Right cardiac atrium (tissue), 5 donors: Measurements from ENCODE around the gene NTRK2. TPM values are rescaled to one million over a fixed set of nuclear protein-coding genes. Genes with fewer than 3 reads are reported as not detected.

Experiments
- ATAC-seq, 2 donors: fragments of 200-7000 bp; cut with Tn5 transposase; one replicate each; pipeline versions ENCODE4 v1.8.0 to v1.9.1; 2020; ENCODE audit warnings: moderate library complexity in 2 of 2, mild to moderate bottlenecking in 1 of 2
- DNase-seq, 3 donors: peaks; one replicate each; pipeline ENCODE4 v3.0.0-alpha.2; 2020
- H3K27ac ChIP-seq: one replicate; pipeline ENCODE4 v1.5.1; 2013; ENCODE audit warnings: mild to moderate bottlenecking, low read length, control low read depth, moderate library complexity
- H3K27me3 ChIP-seq: one replicate; pipeline ENCODE4 v1.6.1; 2013; ENCODE audit not compliant: control insufficient read depth, insufficient read depth
- H3K4me1 ChIP-seq: one replicate; pipeline ENCODE4 v1.6.1; 2013; ENCODE audit warnings: low read length; ENCODE audit not compliant: control insufficient read depth, insufficient read depth
- H3K4me3 ChIP-seq: one replicate; pipeline ENCODE4 v1.5.1; 2013; ENCODE audit warnings: low read length, control low read depth
- H3K9me3 ChIP-seq: one replicate; pipeline ENCODE4 v1.6.1; 2013; ENCODE audit warnings: low read length; ENCODE audit not compliant: control insufficient read depth
- WGBS: extraction: QIAGEN DNeasy Blood & Tissue Kit; methylation state at CpG from one replicate; pipeline ENCODE4 v1.1.7; 2013; 5-methylcytosine and 5-hydroxymethylcytosine counted together
- intact Hi-C, 4 donors: fragments of 100-400 bp; cut with DNase I; formaldehyde crosslinking; loops; one replicate each; pipeline versions ENCODE4 v1.11.0 to v1.14.0; 2022 to 2023
- polyA plus RNA-seq: library from polyadenylated mRNA; stranded (reverse); fragments of 200-250 nt; gene quantifications from one replicate; pipeline ENCODE4 v1.2.3, GENCODE V29; 2013
- total RNA-seq, 4 donors: library from RNA; stranded (reverse); fragmentation: NEBNext Ultra II Directional; extraction: Animal tissue kit (Norgen Biotek cat#: 25700); gene quantifications; one replicate each; pipeline ENCODE4 v1.2.1, GENCODE V29; 2021
- donor health status: healthy with polysubstance abuse.
- donor health status: DM: no; HTN: yes; CAD: no.
- donor health status: DM: no; HTN: no; CAD: no.
- donor health status: DM: no; HTN: yes; CAD: no; lungs with severe emphysema.
- donor health status: DM: yes; HTN: yes; CAD: no.

The NTRK2 gene
- total and polyA plus RNA-seq, 5 donors = 9.6 to 55.3 (median 34.7) TPM

- ATAC-seq = no peak
- no peak overlapping the region for H3K27ac ChIP-seq
- intact Hi-C loops = no loop called here
These were observed 352.2 kb downstream of the NTRK2 start for GRCh38 chr9:85021686-85022085.

GRCh38 chr9:85024374-85024773, 354.8 kb downstream of the NTRK2 start:
- peak in 1 of 2 donors; percentile 74 for ATAC-seq
- no peaks in the 10 kb centered on the region for H3K9me3 ChIP-seq
- 9% methylated on average over 3 of the region's 3 CpGs for WGBS

More at GRCh38 chr9:85021686-85022085, 352.2 kb downstream of the NTRK2 start:
- H3K4me1 ChIP-seq = no peaks in the 10 kb centered on the region
- H3K9me3 ChIP-seq = no peaks in the 10 kb centered on the region
- WGBS = 81% methylated on average over 4 of the region's 4 CpGs
- no peak for DNase-seq
- no peaks in the 10 kb centered on the region for H3K27me3 ChIP-seq
- no peak overlapping the region for H3K4me3 ChIP-seq

GRCh38 chr9:85025638-85026037, 356.1 kb downstream of the NTRK2 start:
- 40% methylated on average over 1 of the region's 1 CpG for WGBS
- Histone ChIP-seq H3K27ac (no peak overlapping the region), H3K4me1 (no peaks in the 10 kb centered on the region), H3K9me3 (no peaks in the 10 kb centered on the region), H3K4me3 (no peak overlapping the region), H3K27me3 (no peaks in the 10 kb centered on the region)
- no peak for ATAC-seq
- intact Hi-C loops = no loop called here
- no peak for DNase-seq

More at GRCh38 chr9:85024374-85024773, 354.8 kb downstream of the NTRK2 start:
- H3K4me3 ChIP-seq = no peak overlapping the region
- H3K27me3 ChIP-seq = no peaks in the 10 kb centered on the region
- intact Hi-C loops = no loop called here
- no peak for DNase-seq
- H3K27ac ChIP-seq = no peak overlapping the region
- H3K4me1 ChIP-seq = no peaks in the 10 kb centered on the region

GRCh38 chr9:85027870-85028269, 358.3 kb downstream of the NTRK2 start:
- intact Hi-C loops = no loop called here
- ATAC-seq (no peak), DNase-seq (no peak)
- no peak overlapping the region for H3K27ac ChIP-seq
- H3K4me3 ChIP-seq = no peak overlapping the region
- WGBS = 66% methylated on average over 3 of the region's 3 CpGs
- no peaks in the 10 kb centered on the region for H3K27me3 ChIP-seq
- no peaks in the 10 kb centered on the region for H3K4me1 ChIP-seq
- no peaks in the 10 kb centered on the region for H3K9me3 ChIP-seq

GRCh38 chr9:85030316-85030715, 360.8 kb downstream of the NTRK2 start:
- intact Hi-C loops = no loop called here
- Histone ChIP-seq H3K27ac (no peak overlapping the region), H3K4me1 (no peaks in the 10 kb centered on the region), H3K27me3 (no peaks in the 10 kb centered on the region), H3K4me3 (no peak overlapping the region), H3K9me3 (no peaks in the 10 kb centered on the region)
- ATAC-seq (no peak), DNase-seq (no peak)
- WGBS = 56% methylated on average over 1 of the region's 1 CpG

GRCh38 chr9:85036496-85036895, 367.0 kb downstream of the NTRK2 start:
- no peaks in the 10 kb centered on the region for H3K9me3 ChIP-seq
- no peak overlapping the region for H3K4me3 ChIP-seq
- intact Hi-C loops = no loop called here
- no peak for DNase-seq
- no peak for ATAC-seq
- H3K27ac ChIP-seq = no peak overlapping the region
- no peaks in the 10 kb centered on the region for H3K4me1 ChIP-seq
- 77% methylated on average over 2 of the region's 2 CpGs for WGBS
- no peaks in the 10 kb centered on the region for H3K27me3 ChIP-seq

- Histone ChIP-seq H3K27me3 (no peaks in the 10 kb centered on the region), H3K4me1 (no peaks in the 10 kb centered on the region), H3K9me3 (no peaks in the 10 kb centered on the region), H3K27ac (no peak overlapping the region), H3K4me3 (no peak overlapping the region)
- ATAC-seq = no peak
- DNase-seq = no peak
- 62% methylated on average over 2 of the region's 2 CpGs for WGBS
- intact Hi-C loops = no loop called here
These were observed 368.5 kb downstream of the NTRK2 start for GRCh38 chr9:85038061-85038460.

GRCh38 chr9:85038824-85039608, 369.5 kb downstream of the NTRK2 start:
- Histone ChIP-seq H3K27me3 (no peaks in the 10 kb centered on the region), H3K4me3 (no peak overlapping the region), H3K27ac (no peak overlapping the region), H3K4me1 (no peaks in the 10 kb centered on the region), H3K9me3 (no peaks in the 10 kb centered on the region)
- intact Hi-C loops = no loop called here
- ATAC-seq = no peak
- 67% methylated on average over 9 of the region's 9 CpGs for WGBS
- DNase-seq = no peak

GRCh38 chr9:85040146-85040545, 370.6 kb downstream of the NTRK2 start:
- ATAC-seq (no peak), DNase-seq (no peak)
- Histone ChIP-seq H3K27ac (no peak overlapping the region), H3K4me1 (no peaks in the 10 kb centered on the region), H3K9me3 (no peaks in the 10 kb centered on the region), H3K4me3 (no peak overlapping the region), H3K27me3 (no peaks in the 10 kb centered on the region)
- intact Hi-C loops = no loop called here
- 77% methylated on average over 7 of the region's 7 CpGs for WGBS

- 46% methylated on average over 16 of the region's 16 CpGs for WGBS
- DNase-seq = peak in 2 of 3 donors; percentile 22 to 40
These were observed 371.4 kb downstream of the NTRK2 start for GRCh38 chr9:85040821-85041465.

GRCh38 chr9:85041466-85042137, 372.1 kb downstream of the NTRK2 start:
- Histone ChIP-seq H3K9me3 (no peaks in the 10 kb centered on the region), H3K27ac (no peak overlapping the region), H3K4me1 (no peaks in the 10 kb centered on the region), H3K4me3 (no peak overlapping the region), H3K27me3 (no peaks in the 10 kb centered on the region)
- intact Hi-C loops = no loop called here
- DNase-seq = no peak
- no peak for ATAC-seq
- WGBS = 83% methylated on average over 2 of the region's 2 CpGs

More at GRCh38 chr9:85040821-85041465, 371.4 kb downstream of the NTRK2 start:
- Histone ChIP-seq H3K4me1 (no peaks in the 10 kb centered on the region), H3K27ac (no peak overlapping the region), H3K4me3 (no peak overlapping the region), H3K9me3 (no peaks in the 10 kb centered on the region), H3K27me3 (no peaks in the 10 kb centered on the region)
- intact Hi-C loops = no loop called here
- peak; percentile 28 to 55 for ATAC-seq
